Smooth muscle cell (in vitro differentiated cells): ENCODE results near the gene TRIM32. TPM values are rescaled to one million over a fixed set of nuclear protein-coding genes. Genes with fewer than 3 reads are reported as not detected.

ENCODE experiments used
- DNase-seq: peaks from one replicate; lab custom pipeline; 2025; ENCODE audit not compliant: unreplicated experiment; lab: John Stamatoyannopoulos, UW
- H2AFZ ChIP-seq: fragments of 200-600 bp; sonication (generic); 2 replicates; pipeline ENCODE4 v1.6.0; 2016; ENCODE audit warnings: antibody characterized with exemption, low read depth, mild to moderate bottlenecking
- H3F3A ChIP-seq: fragments of 200-600 bp; sonication (generic); 2 replicates; pipeline ENCODE4 v1.6.0; 2017; ENCODE audit warnings: antibody characterized with exemption, low read depth
- H3K27ac ChIP-seq: fragments of 200-600 bp; sonication (generic); 2 replicates; pipeline ENCODE4 v1.5.1; 2016; ENCODE audit warnings: low read depth, mild to moderate bottlenecking
- H3K27me3 ChIP-seq: fragments of 200-600 bp; sonication (generic); 2 replicates; pipeline ENCODE4 v1.6.1; 2016; ENCODE audit warnings: low read depth, mild to moderate bottlenecking
- H3K36me3 ChIP-seq: fragments of 200-600 bp; sonication (generic); 2 replicates; pipeline ENCODE4 v1.5.1; 2016; ENCODE audit warnings: low read depth
- H3K4me1 ChIP-seq: fragments of 200-600 bp; sonication (generic); 2 replicates; pipeline ENCODE4 v1.5.1; 2016; ENCODE audit warnings: low read depth
- H3K4me2 ChIP-seq: fragments of 200-600 bp; sonication (generic); 2 replicates; pipeline ENCODE4 v1.6.0; 2016; ENCODE audit warnings: mild to moderate bottlenecking
- H3K4me3 ChIP-seq: fragments of 200-600 bp; sonication (generic); 2 replicates; pipeline ENCODE4 v1.5.1; 2016; ENCODE audit warnings: mild to moderate bottlenecking
- H3K79me2 ChIP-seq: fragments of 200-600 bp; sonication (generic); 2 replicates; pipeline ENCODE4 v1.6.0; 2016; ENCODE audit warnings: low read depth, mild to moderate bottlenecking
- H3K9ac ChIP-seq: fragments of 200-600 bp; sonication (generic); 2 replicates; pipeline ENCODE4 v1.6.0; 2016; ENCODE audit warnings: low read depth
- H3K9me3 ChIP-seq: fragments of 200-600 bp; sonication (generic); replicated peaks from 2 replicates; pipeline ENCODE4 v1.5.1; 2016; ENCODE audit warnings: low read depth
- H4K20me1 ChIP-seq: fragments of 200-600 bp; sonication (generic); 2 replicates; pipeline ENCODE4 v1.6.0; 2016; ENCODE audit warnings: low read depth
- WGBS: methylation state at CpG from one replicate; pipeline ENCODE4 v1.1.7; 2016; ENCODE audit warnings: low lambda C conversion rate; 5-methylcytosine and 5-hydroxymethylcytosine counted together
- polyA plus RNA-seq: library from polyadenylated mRNA; unstranded; fragments of >200 nt; fragmentation: Nextera tagmentation; extraction: Ambion mirVana; gene quantifications from 2 replicates; pipeline ENCODE4 v1.2.1, GENCODE V29; 2016
- total RNA-seq: library from RNA; depleted of rRNA; stranded (reverse); fragments of >200 nt; gene quantifications from 2 replicates; pipeline ENCODE4 v1.2.3, GENCODE V29; 2014
- TF ChIP-seq, protein P1 (sequence below): fragments of 200-600 bp; sonication (generic); IDR thresholded peaks from 2 replicates; pipeline ENCODE4 v1.5.1; 2017; ENCODE audit warnings: borderline replicate concordance, mild to moderate bottlenecking, antibody characterized with exemption; ENCODE audit not compliant: insufficient read depth, poor library complexity, severe bottlenecking

Gene TRIM32
- total and polyA plus RNA-seq, 2 experiments from 2014 or later: 21.5 to 22.7 TPM

GRCh38 chr9:116643691-116644090 lies 43.4 kb upstream of the TRIM32 start:
- no peaks in the 10 kb centered on the region for H3K27me3 ChIP-seq
- 93% methylated on average over 1 of the region's 1 CpG for WGBS
- no peaks in the 10 kb centered on the region for H3K9me3 ChIP-seq
- no peak for DNase-seq
- peaks cover 3% of the 10 kb centered on the region for H3F3A ChIP-seq
- H3K9ac ChIP-seq: no peak overlapping the region
- H3K4me1 ChIP-seq: peaks cover 3% of the 10 kb centered on the region
- H3K4me3 ChIP-seq: no peak overlapping the region
- H3K36me3 ChIP-seq: no peaks in the 10 kb centered on the region
- H2AFZ ChIP-seq: no peak overlapping the region
- no peaks in the 10 kb centered on the region for H3K79me2 ChIP-seq
- H4K20me1 ChIP-seq: no peaks in the 10 kb centered on the region
- no peak overlapping the region for H3K4me2 ChIP-seq
- H3K27ac ChIP-seq: no peak overlapping the region
- TF ChIP-seq, protein P1, sequence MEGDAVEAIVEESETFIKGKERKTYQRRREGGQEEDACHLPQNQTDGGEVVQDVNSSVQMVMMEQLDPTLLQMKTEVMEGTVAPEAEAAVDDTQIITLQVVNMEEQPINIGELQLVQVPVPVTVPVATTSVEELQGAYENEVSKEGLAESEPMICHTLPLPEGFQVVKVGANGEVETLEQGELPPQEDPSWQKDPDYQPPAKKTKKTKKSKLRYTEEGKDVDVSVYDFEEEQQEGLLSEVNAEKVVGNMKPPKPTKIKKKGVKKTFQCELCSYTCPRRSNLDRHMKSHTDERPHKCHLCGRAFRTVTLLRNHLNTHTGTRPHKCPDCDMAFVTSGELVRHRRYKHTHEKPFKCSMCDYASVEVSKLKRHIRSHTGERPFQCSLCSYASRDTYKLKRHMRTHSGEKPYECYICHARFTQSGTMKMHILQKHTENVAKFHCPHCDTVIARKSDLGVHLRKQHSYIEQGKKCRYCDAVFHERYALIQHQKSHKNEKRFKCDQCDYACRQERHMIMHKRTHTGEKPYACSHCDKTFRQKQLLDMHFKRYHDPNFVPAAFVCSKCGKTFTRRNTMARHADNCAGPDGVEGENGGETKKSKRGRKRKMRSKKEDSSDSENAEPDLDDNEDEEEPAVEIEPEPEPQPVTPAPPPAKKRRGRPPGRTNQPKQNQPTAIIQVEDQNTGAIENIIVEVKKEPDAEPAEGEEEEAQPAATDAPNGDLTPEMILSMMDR: no peak

DNA sequence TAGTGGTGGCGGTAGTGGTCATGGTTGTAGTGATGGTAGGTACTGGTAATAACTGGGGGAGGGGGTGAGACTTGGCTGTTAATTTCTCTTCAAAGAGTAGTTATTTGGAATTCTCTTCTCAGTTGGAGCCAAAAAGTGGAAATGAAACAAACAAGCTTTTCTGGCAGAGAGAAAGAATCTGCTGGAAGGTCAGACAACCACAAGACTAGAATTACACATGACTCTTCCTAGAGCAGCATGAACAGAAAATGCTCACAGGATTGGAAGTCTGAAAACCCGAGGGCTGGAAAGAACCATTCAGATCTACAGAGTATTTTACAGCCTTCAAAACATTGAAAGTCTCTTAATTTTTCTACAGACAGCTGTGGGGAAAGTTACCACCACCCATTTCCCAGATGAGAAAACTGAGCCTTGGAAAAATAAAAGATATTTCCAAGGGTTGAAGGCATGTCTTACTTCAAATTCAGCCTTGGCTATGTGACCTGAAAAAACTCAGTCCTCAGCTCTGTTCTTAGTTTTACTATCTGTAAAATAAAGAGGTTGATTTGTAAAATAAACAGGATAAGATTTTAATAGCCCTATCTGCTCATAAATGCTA lies 42.9 kb upstream of the TRIM32 start:
- H3K4me3 ChIP-seq: no peak overlapping the region
- no peak overlapping the region for H3K9ac ChIP-seq
- peaks cover 3% of the 10 kb centered on the region for H3K4me1 ChIP-seq
- DNase-seq: no peak
- 65% methylated on average over 2 of the region's 2 CpGs for WGBS
- H3K27ac ChIP-seq: no peak overlapping the region
- H3F3A ChIP-seq: peaks cover 3% of the 10 kb centered on the region
- no peak overlapping the region for H3K4me2 ChIP-seq
- TF ChIP-seq, protein P1: no peak
- H4K20me1 ChIP-seq: no peaks in the 10 kb centered on the region
- H3K9me3 ChIP-seq: no peaks in the 10 kb centered on the region
- no peaks in the 10 kb centered on the region for H3K27me3 ChIP-seq
- no peaks in the 10 kb centered on the region for H3K79me2 ChIP-seq
- no peak overlapping the region for H2AFZ ChIP-seq
- H3K36me3 ChIP-seq: no peaks in the 10 kb centered on the region

- Histone ChIP-seq H3K9me3 (no peaks in the 10 kb centered on the region), H3K36me3 (no peaks in the 10 kb centered on the region), H3K9ac (no peak overlapping the region), H4K20me1 (no peaks in the 10 kb centered on the region), H3K79me2 (no peaks in the 10 kb centered on the region), H3K27ac (no peak overlapping the region), H3K4me1 (peaks cover 3% of the 10 kb centered on the region), H2AFZ (no peak overlapping the region), H3K4me3 (no peak overlapping the region), H3F3A (peaks cover 3% of the 10 kb centered on the region), H3K27me3 (no peaks in the 10 kb centered on the region), H3K4me2 (peak overlapping the region; percentile 24)
- TF ChIP-seq, protein P1: peak; percentile 72
- DNase-seq: no peak
- WGBS: 75% methylated on average over 5 of the region's 5 CpGs
These were observed 40.2 kb upstream of the TRIM32 start for GRCh38 chr9:116646661-116647514.
